ENCODE data around the gene INSRR. TPM values are rescaled to one million over a fixed set of nuclear protein-coding genes. Genes with fewer than 3 reads are reported as not detected.

Gene INSRR
- total and polyA plus RNA-seq, 2 of the 8 experiments (the other 6 are each of a cell fraction or from before 2014, with no cell fraction given) = 0.02 TPM; not detected in 1

DNA sequence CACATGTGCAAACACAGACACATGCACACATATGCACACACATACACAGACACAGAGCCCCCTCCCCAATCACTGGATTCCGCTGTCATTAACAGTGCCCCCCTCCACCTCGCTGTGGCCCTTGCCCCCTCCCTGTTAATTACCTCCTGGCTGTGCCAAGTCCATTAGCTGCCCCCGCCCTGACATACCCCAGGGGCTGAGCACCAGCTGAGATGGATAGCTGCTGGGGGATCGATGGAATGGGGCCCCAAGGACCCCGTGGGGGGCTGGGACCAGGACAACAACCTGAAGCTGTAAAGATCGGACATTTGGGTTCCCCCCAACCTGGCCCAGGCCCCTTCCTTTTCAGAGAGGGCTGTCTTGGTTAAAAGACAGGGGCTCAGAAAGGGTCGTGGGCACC, 25.0 kb upstream of the INSRR start:
- Histone ChIP-seq H3K18ac (ENCODE audit: extremely low read depth, low read length) (no peak overlapping the region), H3K4me3 (ENCODE audit: extremely low read depth in 1 of 4, insufficient read depth in 2 of 4, low read depth in 3 of 4, low read length in 4 of 4) (no peak overlapping the region)
- POLR2A ChIA-PET (ENCODE audit: partially characterized antibody) = interaction anchor here (0.6 to 1.9 kb wide), 8 partner anchors 14 to 208 kb away, joined by 3 to 8 read pairs (median 4); partner anchors contain the start of genes ISG20L2 and METTL25B
- TF ChIP-seq NRF1 (IDR thresholded peaks at IDR 0.05; ENCODE audit: low read depth, low read length) = no peak
- no peak for TF ChIP-seq BACH1 (IDR thresholded peaks at IDR 0.05; ENCODE audit: low read length)
- TF ChIP-seq SUZ12 (IDR thresholded peaks at IDR 0.05; ENCODE audit: low read length) = no peak
- TF ChIP-seq, protein P1, sequence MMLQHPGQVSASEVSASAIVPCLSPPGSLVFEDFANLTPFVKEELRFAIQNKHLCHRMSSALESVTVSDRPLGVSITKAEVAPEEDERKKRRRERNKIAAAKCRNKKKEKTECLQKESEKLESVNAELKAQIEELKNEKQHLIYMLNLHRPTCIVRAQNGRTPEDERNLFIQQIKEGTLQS (IDR thresholded peaks at IDR 0.05; ENCODE audit: insufficient read depth, low read depth, low read length) = no peak
- TF ChIP-seq TCF12 (IDR thresholded peaks at IDR 0.05; ENCODE audit: low read depth, low read length) = no peak
- no peak for TF ChIP-seq GTF2F1 (IDR thresholded peaks at IDR 0.05; ENCODE audit: borderline replicate concordance, low read depth, low read length)
- no peak for TF ChIP-seq BCL11A (IDR thresholded peaks at IDR 0.05; ENCODE audit: low read depth in 2 of 2, low read length in 2 of 2)
- TF ChIP-seq, protein P2, sequence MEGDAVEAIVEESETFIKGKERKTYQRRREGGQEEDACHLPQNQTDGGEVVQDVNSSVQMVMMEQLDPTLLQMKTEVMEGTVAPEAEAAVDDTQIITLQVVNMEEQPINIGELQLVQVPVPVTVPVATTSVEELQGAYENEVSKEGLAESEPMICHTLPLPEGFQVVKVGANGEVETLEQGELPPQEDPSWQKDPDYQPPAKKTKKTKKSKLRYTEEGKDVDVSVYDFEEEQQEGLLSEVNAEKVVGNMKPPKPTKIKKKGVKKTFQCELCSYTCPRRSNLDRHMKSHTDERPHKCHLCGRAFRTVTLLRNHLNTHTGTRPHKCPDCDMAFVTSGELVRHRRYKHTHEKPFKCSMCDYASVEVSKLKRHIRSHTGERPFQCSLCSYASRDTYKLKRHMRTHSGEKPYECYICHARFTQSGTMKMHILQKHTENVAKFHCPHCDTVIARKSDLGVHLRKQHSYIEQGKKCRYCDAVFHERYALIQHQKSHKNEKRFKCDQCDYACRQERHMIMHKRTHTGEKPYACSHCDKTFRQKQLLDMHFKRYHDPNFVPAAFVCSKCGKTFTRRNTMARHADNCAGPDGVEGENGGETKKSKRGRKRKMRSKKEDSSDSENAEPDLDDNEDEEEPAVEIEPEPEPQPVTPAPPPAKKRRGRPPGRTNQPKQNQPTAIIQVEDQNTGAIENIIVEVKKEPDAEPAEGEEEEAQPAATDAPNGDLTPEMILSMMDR (IDR thresholded peaks at IDR 0.05; ENCODE audit: control extremely low read depth in 1 of 3, insufficient read depth in 1 of 3, low read depth in 1 of 3, low read length in 3 of 3) = no peak
- TF ChIP-seq SIRT6 (IDR thresholded peaks at IDR 0.05; ENCODE audit: low read length) = no peak
- TF ChIP-seq HDAC6 (IDR thresholded peaks at IDR 0.05; ENCODE audit: low read depth, low read length) = no peak
- TF ChIP-seq JUND (IDR thresholded peaks at IDR 0.05; ENCODE audit: low read length) = no peak

More for the DNA sequence above, 25.0 kb upstream of the INSRR start:
- Histone ChIP-seq H3K23me2 (ENCODE audit: low read depth, low read length) (0 out of 2 replicates have a peak, but pooled peaks cover 2% of the 10 kb centered on the region), H3K9ac (replicated peaks in 1 of 4; ENCODE audit: extremely low read depth in 1 of 4, low read depth in 3 of 4, low read length in 3 of 4) (no peak overlapping the region), H3K4me1 (replicated peaks in 1 of 4; ENCODE audit: control insufficient read depth in 3 of 4, insufficient read depth in 4 of 4, low read length in 3 of 4) (peaks cover 8 to 39% (median 16%) of the 10 kb centered on the region in 4 experiments), H2BK120ac (replicated peaks; ENCODE audit: low read depth, low read length) (no peak overlapping the region), H3K4ac (replicated peaks; ENCODE audit: insufficient read length, low read depth, low read length) (no peak overlapping the region), H3K56ac (replicated peaks; ENCODE audit: insufficient read length, low read depth, low read length) (no peak overlapping the region), H4K8ac (ENCODE audit: extremely low read depth, insufficient read depth, low read length) (no peak overlapping the region), H2BK15ac (ENCODE audit: low read length) (no peak overlapping the region), H4K20me1 (replicated peaks in 1 of 2; ENCODE audit: control insufficient read depth in 1 of 2, insufficient read depth in 2 of 2, low read length in 2 of 2) (no peaks in the 10 kb centered on the region), H2BK12ac (ENCODE audit: low read depth, low read length) (no peak overlapping the region), H2AK5ac (ENCODE audit: low read depth, low read length) (peak overlapping the region; percentile 21; the same call in 1 of the 2 replicates), H4K91ac (replicated peaks; ENCODE audit: insufficient read length, low read length) (no peak overlapping the region), H3K9me3 (ENCODE audit: insufficient read depth in 2 of 2, low read depth in 1 of 2, low read length in 1 of 2) (no peaks in the 10 kb centered on the region), H3K27ac (ENCODE audit: low read depth, low read length) (no peak overlapping the region), H3K14ac (ENCODE audit: insufficient read length) (no peak overlapping the region), H3K79me1 (ENCODE audit: low read depth, low read length) (no peaks in the 10 kb centered on the region), H3K36me3 (ENCODE audit: control insufficient read depth in 2 of 4, insufficient read depth in 4 of 4, low read length in 3 of 4) (no peaks in the 10 kb centered on the region), H3K27me3 (replicated peaks in 1 of 4; ENCODE audit: control insufficient read depth in 3 of 4, extremely low read depth in 1 of 4, insufficient read depth in 3 of 4, low read length in 3 of 4) (peaks cover 0 to 27% (median 23%) of the 10 kb centered on the region in 4 experiments; a peak in 6 of 7 replicates), H2BK5ac (ENCODE audit: low read depth, low read length) (no peak overlapping the region), H4K5ac (ENCODE audit: insufficient read length, low read depth, low read length) (no peak overlapping the region), H3K79me2 (ENCODE audit: control insufficient read depth in 1 of 2, insufficient read depth in 2 of 2, low read length in 2 of 2) (no peaks in the 10 kb centered on the region), H3K23ac (ENCODE audit: insufficient read length) (no peak overlapping the region), H3K4me2 (ENCODE audit: insufficient read depth in 1 of 2, low read depth in 2 of 2, low read length in 2 of 2) (no peak overlapping the region), H2BK20ac (ENCODE audit: low read length) (no peak overlapping the region), H2AFZ (ENCODE audit: low read length) (no peak overlapping the region)
- DNase-seq (ENCODE audit: low read depth in 1 of 2, low spot score in 2 of 2) (no peak), FAIRE-seq (no peak)
- WGBS, 2 experiments (ENCODE audit: extremely low coverage in 1 of 2, insufficient coverage in 1 of 2, insufficient read length in 1 of 2, insufficient replicate concordance in 2 of 2, low coverage in 1 of 2, low lambda C conversion rate in 2 of 2, missing lambda C conversion rate in 1 of 2) = 82% methylated on average over 7 of the region's 7 CpGs; no CpG with 5 or more reads in 1 of the 2 experiments
- CTCF ChIA-PET (ENCODE audit: partially characterized antibody) = interaction anchor here (0.6 to 31.4 kb wide), 18 partner anchors 6 to 211 kb away, joined by 3 to 719 read pairs (median 4); partner anchors contain the start of genes INSRR, LRRC71, NTRK1 and PEAR1
